Measurements from ENCODE around the gene LSAMP.
"Not testable (repeated sequence)": the region's sequence is repeated elsewhere in the genome, so short reads cannot be mapped to it uniquely, and the experiment has no call there.

The LSAMP gene

DNA sequence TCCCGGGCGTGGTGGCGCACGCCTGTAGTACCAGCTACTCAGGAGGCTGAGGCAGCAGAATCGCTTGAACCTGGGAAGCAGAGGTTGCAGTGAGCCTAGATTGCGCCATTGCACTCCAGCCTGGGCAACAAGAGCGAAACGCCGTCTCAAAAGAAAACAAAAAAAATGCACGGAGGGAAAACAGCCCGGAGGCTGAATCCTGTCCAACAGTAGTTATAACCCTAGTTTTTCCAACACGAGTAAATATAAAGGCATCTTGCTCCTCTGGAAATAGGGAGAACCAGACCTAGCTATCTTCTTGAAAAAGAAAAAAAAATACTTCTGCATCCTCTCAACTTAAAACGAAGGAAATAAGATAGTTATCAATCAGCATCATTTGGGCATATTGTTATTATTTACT is 661.9 kb downstream of the LSAMP start:
- DNase-seq (ENCODE audit: low spot score in 2 of 2); H3K9me3 Mint-ChIP-seq; H3K27ac Mint-ChIP-seq; H3K36me3 Mint-ChIP-seq; ATAC-seq: not testable (repeated sequence)
- Mint-ChIP-seq H3K4me3 (peak overlapping the region; percentile 92), H3K4me1 (peaks cover 13% of the 10 kb centered on the region)

DNA sequence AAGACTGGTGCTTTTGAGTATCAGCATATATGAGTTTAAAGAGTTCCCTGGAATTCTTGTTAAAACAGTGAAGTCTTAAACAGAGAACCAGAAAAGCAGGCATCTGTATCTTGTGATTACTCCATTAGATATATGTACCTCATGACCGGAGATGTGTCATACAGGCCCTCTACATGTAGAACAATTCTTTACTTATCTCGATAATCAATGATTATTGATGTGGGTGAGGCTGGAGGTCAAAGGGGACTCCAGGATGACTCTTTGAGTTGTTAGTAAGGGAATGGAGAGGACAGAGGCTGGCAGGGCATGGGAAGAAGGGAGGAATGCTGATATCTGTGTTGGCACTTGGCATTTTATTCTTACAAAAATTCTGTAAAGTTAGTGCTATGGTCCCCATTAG is 666.3 kb downstream of the LSAMP start:
- no peaks in the 10 kb centered on the region for H3K36me3 Mint-ChIP-seq
- no peak for ATAC-seq
- H3K4me1 Mint-ChIP-seq = no peaks in the 10 kb centered on the region
- H3K9me3 Mint-ChIP-seq = no peaks in the 10 kb centered on the region
- no peak for DNase-seq (ENCODE audit: low spot score in 2 of 2)
- no peak overlapping the region for H3K4me3 Mint-ChIP-seq
- H3K27ac Mint-ChIP-seq = no peak overlapping the region

DNA sequence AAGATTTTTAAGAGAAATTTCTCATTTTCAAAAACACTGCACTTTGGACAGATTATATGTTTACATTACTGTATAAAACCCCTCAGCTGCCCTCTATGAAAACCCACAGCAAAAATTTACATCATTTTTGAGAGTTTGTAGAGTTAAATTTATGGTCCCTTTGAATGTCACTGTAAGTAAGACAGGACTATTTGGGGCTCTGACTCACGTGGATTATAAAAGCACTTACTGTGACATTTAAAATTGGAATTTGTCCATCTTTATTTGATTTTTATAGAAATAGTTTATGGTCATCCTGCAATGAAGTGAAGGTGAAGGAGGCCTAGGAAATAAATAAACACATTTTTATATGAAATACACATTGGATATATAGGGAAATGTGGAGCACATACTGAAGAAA is 672.3 kb downstream of the LSAMP start:
- ATAC-seq (no peak), DNase-seq (ENCODE audit: low spot score in 2 of 2) (no peak)
- H3K36me3 Mint-ChIP-seq = no peaks in the 10 kb centered on the region
- no peaks in the 10 kb centered on the region for H3K9me3 Mint-ChIP-seq
- H3K27ac Mint-ChIP-seq = no peak overlapping the region
- H3K4me3 Mint-ChIP-seq = no peak overlapping the region
- no peaks in the 10 kb centered on the region for H3K4me1 Mint-ChIP-seq

DNA sequence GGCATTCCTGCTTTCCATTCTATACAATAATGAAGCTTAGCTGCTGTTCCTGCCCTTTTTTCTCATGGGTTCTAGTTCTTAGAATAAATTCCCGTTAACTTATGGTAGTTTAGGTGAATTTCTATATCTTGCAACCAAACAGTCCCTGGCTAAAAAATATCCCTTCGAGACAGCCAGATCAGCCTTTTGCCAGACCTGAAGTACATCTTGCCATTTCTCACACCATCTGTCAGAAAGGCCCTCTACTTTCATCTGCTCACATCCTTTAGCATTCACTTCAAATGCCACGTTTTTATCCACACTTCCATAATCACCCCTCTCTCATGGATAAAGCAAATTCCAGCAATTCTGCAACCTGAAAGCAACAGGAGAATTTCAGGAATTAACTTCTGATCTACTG is 676.6 kb downstream of the LSAMP start:
- H3K4me3 Mint-ChIP-seq = no peak overlapping the region
- ATAC-seq = no peak

DNA sequence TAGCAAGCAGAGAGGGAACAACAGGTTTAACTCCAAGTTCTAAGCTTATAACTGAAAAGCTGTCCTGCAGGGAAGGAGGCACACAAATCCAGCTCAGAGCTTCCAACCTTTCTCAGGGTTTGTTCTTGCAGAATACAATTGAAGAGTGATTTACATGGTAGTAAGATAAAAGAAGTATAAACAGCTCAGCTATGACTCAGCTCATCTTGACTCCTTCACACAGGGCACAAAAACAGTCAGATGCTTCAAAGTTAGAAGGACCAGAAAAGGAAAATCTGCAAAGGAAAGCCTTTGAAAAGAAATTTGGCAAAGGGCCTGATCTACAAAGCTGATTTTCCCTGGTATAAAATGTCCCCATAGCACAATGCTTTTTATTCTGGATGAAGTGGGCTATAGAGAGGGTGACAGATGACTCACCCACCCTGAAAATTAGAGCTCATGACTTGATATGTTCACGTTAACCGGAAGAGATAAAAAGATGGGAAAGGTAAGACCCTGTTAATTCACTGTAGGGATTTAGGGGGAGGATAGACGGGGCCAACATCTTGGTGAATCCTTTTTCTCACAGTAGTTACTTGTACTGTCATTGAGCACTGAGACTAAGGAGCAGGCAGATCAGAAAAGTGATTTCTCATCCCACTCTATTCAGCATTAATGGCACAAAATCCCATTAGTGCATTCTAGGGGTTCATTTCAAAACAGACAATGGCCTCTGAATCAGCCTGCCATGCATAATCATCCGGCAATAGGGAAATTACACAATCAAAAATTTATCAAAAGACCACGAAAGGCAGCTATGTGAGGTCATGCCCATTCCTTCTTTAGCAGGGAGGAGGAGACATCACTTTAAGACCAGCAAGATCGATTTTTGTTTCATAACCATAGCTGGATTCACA is 678.5 kb downstream of the LSAMP start:
- Mint-ChIP-seq H3K4me3 (no peak overlapping the region), H3K36me3 (no peaks in the 10 kb centered on the region), H3K4me1 (no peaks in the 10 kb centered on the region), H3K9me3 (no peaks in the 10 kb centered on the region), H3K27ac (no peak overlapping the region)
- no peak for DNase-seq (ENCODE audit: low spot score in 2 of 2)
- no peak for ATAC-seq

More for the DNA sequence above, 676.6 kb downstream of the LSAMP start:
- H3K36me3 Mint-ChIP-seq = no peaks in the 10 kb centered on the region
- no peak for DNase-seq (ENCODE audit: low spot score in 2 of 2)
- no peaks in the 10 kb centered on the region for H3K4me1 Mint-ChIP-seq
- H3K27ac Mint-ChIP-seq = no peak overlapping the region
- H3K9me3 Mint-ChIP-seq = no peaks in the 10 kb centered on the region

DNA sequence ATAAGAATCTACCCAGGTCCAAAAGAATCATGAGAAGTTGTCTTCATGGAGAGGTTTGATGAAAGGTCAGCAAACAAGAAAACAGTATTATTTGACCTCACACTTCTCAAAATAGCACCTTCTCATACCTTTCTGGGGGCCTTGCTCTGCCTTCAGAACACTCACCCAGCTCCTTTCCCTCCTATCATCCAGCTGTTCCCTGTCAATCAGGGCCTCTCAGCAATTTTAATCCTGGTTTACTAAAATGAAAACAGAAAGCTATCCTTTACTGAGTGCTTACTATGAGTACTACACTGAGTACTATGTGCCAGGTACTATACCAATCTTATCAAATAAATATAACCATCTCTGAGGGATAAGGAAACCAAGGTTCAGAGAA is 683.4 kb downstream of the LSAMP start:
- Mint-ChIP-seq H3K36me3 (no peaks in the 10 kb centered on the region), H3K27ac (no peak overlapping the region), H3K9me3 (no peaks in the 10 kb centered on the region), H3K4me1 (no peaks in the 10 kb centered on the region), H3K4me3 (no peak overlapping the region)
- DNase-seq (ENCODE audit: low spot score in 2 of 2) (no peak), ATAC-seq (no peak)

DNA sequence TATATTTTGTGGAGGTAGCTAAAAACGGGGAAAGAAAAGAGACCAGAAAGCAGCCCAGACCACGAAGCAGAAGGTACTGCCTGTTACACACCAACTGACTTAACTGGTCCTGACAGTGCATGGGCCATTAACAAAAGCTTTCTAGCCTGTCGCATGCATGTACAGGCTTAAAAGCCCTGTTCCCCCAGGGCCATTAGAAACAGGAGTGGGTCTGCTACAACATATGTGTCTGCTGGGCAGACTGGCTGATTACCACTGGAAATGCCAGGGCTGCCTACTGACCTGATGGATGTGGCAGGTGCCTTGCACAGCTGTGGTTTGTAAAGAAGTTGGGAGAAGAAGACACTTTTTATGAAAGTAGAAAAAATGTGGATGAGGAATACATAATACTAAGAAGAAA is 684.6 kb downstream of the LSAMP start:
- Mint-ChIP-seq H3K27ac (no peak overlapping the region), H3K9me3 (no peaks in the 10 kb centered on the region), H3K4me1 (no peaks in the 10 kb centered on the region), H3K36me3 (no peaks in the 10 kb centered on the region), H3K4me3 (no peak overlapping the region)
- ATAC-seq (no peak), DNase-seq (ENCODE audit: low spot score in 2 of 2) (no peak)

DNA sequence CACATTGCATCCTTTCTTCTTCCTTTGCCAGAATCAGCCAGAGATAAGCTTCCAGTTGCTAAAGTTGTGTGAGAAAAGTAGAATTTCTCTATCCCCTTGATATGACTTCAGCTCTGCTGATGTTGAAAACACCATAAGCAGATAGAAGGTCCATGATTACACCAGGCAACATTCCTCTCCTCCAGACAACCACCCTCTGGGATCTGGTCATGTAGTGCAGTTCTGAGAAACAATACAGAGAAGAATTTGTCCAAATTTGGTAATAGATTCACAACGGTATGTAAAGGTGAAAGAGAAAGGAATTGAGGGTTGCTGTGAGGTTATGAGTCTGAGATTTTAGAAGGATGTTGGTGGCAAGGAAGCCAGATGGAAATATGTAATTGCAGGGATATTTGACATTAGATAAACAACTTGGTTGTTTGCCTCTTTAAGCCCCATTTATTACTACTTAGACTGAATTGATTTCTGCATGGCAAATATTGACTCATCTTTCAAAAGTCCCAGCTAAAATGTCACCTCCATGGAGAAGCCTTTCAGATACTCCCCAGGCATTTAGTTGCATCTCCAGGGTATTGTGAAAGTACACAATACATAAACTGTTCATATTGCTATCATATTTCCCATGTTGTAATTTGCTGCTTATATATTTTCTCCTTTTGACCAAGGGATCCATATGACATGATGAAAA is 687.1 kb downstream of the LSAMP start:
- H3K27ac Mint-ChIP-seq = no peak overlapping the region

DNA sequence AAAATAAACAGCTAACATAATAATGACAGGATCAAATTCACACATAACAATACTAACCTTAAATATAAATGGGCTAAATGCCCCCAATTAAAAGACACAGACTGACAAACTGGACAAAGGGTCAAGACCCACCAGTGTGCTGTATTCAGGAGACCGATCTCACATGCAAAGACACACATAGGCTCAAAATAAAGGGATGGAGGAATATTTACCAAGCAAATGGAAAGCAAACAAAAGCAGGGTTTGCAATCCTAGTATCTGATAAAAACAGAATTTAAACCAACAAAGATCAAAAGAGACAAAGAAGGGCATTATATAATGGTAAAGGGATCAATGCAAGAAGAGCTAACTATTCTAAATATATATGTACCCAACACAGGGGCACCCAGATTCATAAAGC is 692.3 kb downstream of the LSAMP start:
- not testable (repeated sequence) for ATAC-seq; H3K36me3 Mint-ChIP-seq; DNase-seq (ENCODE audit: low spot score in 2 of 2); H3K4me1 Mint-ChIP-seq; H3K4me3 Mint-ChIP-seq; H3K9me3 Mint-ChIP-seq; H3K27ac Mint-ChIP-seq

More for the DNA sequence above, 687.1 kb downstream of the LSAMP start:
- no peaks in the 10 kb centered on the region for H3K9me3 Mint-ChIP-seq
- DNase-seq (ENCODE audit: low spot score in 2 of 2) = no peak
- no peak overlapping the region for H3K4me3 Mint-ChIP-seq
- no peaks in the 10 kb centered on the region for H3K4me1 Mint-ChIP-seq
- ATAC-seq = no peak
- H3K36me3 Mint-ChIP-seq = no peaks in the 10 kb centered on the region
